Measurements from ENCODE around the gene MOCS1. TPM values are rescaled to one million over a fixed set of nuclear protein-coding genes. Genes with fewer than 3 reads are reported as not detected.

MOCS1 gene
- total RNA-seq, 1 donor from 2014 or later = 15.6 TPM

- Mint-ChIP-seq H3K4me3 (no peak overlapping the region), H3K27ac (no peak overlapping the region), H3K9me3 (no peaks in the 10 kb centered on the region), H3K4me1 (ENCODE audit: unreplicated experiment) (no peaks in the 10 kb centered on the region), H3K27me3 (peaks cover 2% of the 10 kb centered on the region), H3K36me3 (peaks cover 8% of the 10 kb centered on the region)
- no peak for DNase-seq (ENCODE audit: extremely low spot score, unreplicated experiment)
- TF ChIP-seq CTCF (conservative IDR thresholded peaks at IDR 0.05) = no peak
Measured at GRCh38 chr6:39902786-39903465, 31.3 kb downstream of the MOCS1 start.

GRCh38 chr6:39902136-39902535 is 32.1 kb downstream of the MOCS1 start:
- Mint-ChIP-seq H3K4me3 (no peak overlapping the region), H3K9me3 (no peaks in the 10 kb centered on the region), H3K4me1 (ENCODE audit: unreplicated experiment) (no peaks in the 10 kb centered on the region), H3K27me3 (peaks cover 2% of the 10 kb centered on the region), H3K27ac (no peak overlapping the region), H3K36me3 (peaks cover 8% of the 10 kb centered on the region)
- DNase-seq (ENCODE audit: extremely low spot score, unreplicated experiment) = no peak
- TF ChIP-seq CTCF (conservative IDR thresholded peaks at IDR 0.05) = no peak

- Mint-ChIP-seq H3K36me3 (peaks cover 7% of the 10 kb centered on the region), H3K27me3 (peaks cover 2% of the 10 kb centered on the region), H3K4me3 (no peak overlapping the region), H3K9me3 (no peaks in the 10 kb centered on the region), H3K4me1 (ENCODE audit: unreplicated experiment) (no peaks in the 10 kb centered on the region), H3K27ac (no peak overlapping the region)
- DNase-seq (ENCODE audit: extremely low spot score, unreplicated experiment) = no peak
- no peak for TF ChIP-seq CTCF (conservative IDR thresholded peaks at IDR 0.05)
Measured at GRCh38 chr6:39901670-39902069, 32.6 kb downstream of the MOCS1 start.

- H3K27ac Mint-ChIP-seq = no peak overlapping the region
- H3K9me3 Mint-ChIP-seq = no peaks in the 10 kb centered on the region
- peaks cover 7% of the 10 kb centered on the region for H3K36me3 Mint-ChIP-seq
- no peak for DNase-seq (ENCODE audit: extremely low spot score, unreplicated experiment)
- H3K4me3 Mint-ChIP-seq = no peak overlapping the region
- TF ChIP-seq CTCF (conservative IDR thresholded peaks at IDR 0.05) = no peak
- no peaks in the 10 kb centered on the region for H3K4me1 Mint-ChIP-seq (ENCODE audit: unreplicated experiment)
- peaks cover 2% of the 10 kb centered on the region for H3K27me3 Mint-ChIP-seq
Measured at GRCh38 chr6:39901116-39901655, 33.1 kb downstream of the MOCS1 start.

- Mint-ChIP-seq H3K36me3 (peaks cover 7% of the 10 kb centered on the region), H3K27me3 (peaks cover 2% of the 10 kb centered on the region), H3K27ac (no peak overlapping the region), H3K4me3 (no peak overlapping the region), H3K4me1 (ENCODE audit: unreplicated experiment) (no peaks in the 10 kb centered on the region), H3K9me3 (no peaks in the 10 kb centered on the region)
- TF ChIP-seq CTCF (conservative IDR thresholded peaks at IDR 0.05) = no peak
- DNase-seq (ENCODE audit: extremely low spot score, unreplicated experiment) = no peak
Measured at GRCh38 chr6:39899554-39900295, 34.5 kb downstream of the MOCS1 start.
